Left lung (tissue), 10 donors: Measurements from ENCODE around the gene FMC1. TPM values are rescaled to one million over a fixed set of nuclear protein-coding genes. Genes with fewer than 3 reads are reported as not detected.
"Not testable (repeated sequence)": the region's sequence is repeated elsewhere in the genome, so short reads cannot be mapped to it uniquely, and the experiment has no call there.

Experiments
- ATAC-seq: fragments of 200-7000 bp; cut with Tn5 transposase; one replicate; pipeline ENCODE4 v1.9.1; 2020; ENCODE audit warnings: moderate library complexity
- DNase-seq, 4 donors: peaks; one replicate each; pipeline ENCODE4 v3.0.0-alpha.2; 2013 to 2020
- H3K27ac ChIP-seq, 2 donors: fragments of 200-600 bp; sonication (generic) in 1 of 2; one replicate each; pipeline versions ENCODE4 v1.5.0 to v1.8.0; 2020 to 2021
- H3K27me3 ChIP-seq, 2 donors: fragments of 200-600 bp; sonication (generic) in 1 of 2; one replicate each; pipeline versions ENCODE4 v1.5.0 to v1.8.0; 2020 to 2021
- H3K36me3 ChIP-seq, 2 donors: fragments of 200-600 bp; sonication (generic) in 1 of 2; one replicate each; pipeline versions ENCODE4 v1.5.0 to v1.8.0; 2020 to 2021
- H3K4me1 ChIP-seq, 2 donors: fragments of 200-600 bp; one replicate each; pipeline ENCODE4 v1.8.0; 2021
- H3K4me3 ChIP-seq, 2 donors: fragments of 200-600 bp; sonication (generic) in 1 of 2; one replicate each; pipeline versions ENCODE4 v1.5.0 to v1.8.0; 2020 to 2021; ENCODE audit warnings: mild to moderate bottlenecking in 1 of 2
- H3K9me3 ChIP-seq, 2 donors: fragments of 200-600 bp; sonication (generic) in 1 of 2; one replicate each; pipeline versions ENCODE4 v1.5.0 to v1.8.0; 2020 to 2021
- intact Hi-C, 2 donors: fragments of 100-400 bp; cut with DNase I; formaldehyde crosslinking; loops; one replicate each; pipeline versions ENCODE4 v1.11.2 to v1.14.2; 2022
- polyA plus RNA-seq, 6 donors: library from polyadenylated mRNA; unstranded; fragments of 120-200 nt; gene quantifications; one replicate each; pipeline ENCODE4 v1.2.1, GENCODE V29; 2013; ENCODE audit not compliant: insufficient read length in 6 of 6
- total RNA-seq, 2 donors: library from RNA; stranded (reverse); fragmentation: NEBNext Ultra II Directional; extraction: Animal tissue kit (Norgen Biotek cat#: 25700); gene quantifications; one replicate each; pipeline ENCODE4 v1.2.1, GENCODE V29; 2021
- TF ChIP-seq, protein P1 (sequence below), 2 donors: fragments of 200-600 bp; sonication (generic) in 1 of 2; IDR thresholded peaks; one replicate each; pipeline versions ENCODE4 v1.5.0 to v1.8.0; 2021; ENCODE audit warnings: antibody characterized with exemption in 2 of 2
- donor health status: DM: no; HTN: yes; CAD: no.
- donor health status: DM: no; HTN: no; CAD: no.

Gene FMC1
- total and polyA plus RNA-seq, 8 donors = 11.1 to 17.2 (median 15.5) TPM

DNA sequence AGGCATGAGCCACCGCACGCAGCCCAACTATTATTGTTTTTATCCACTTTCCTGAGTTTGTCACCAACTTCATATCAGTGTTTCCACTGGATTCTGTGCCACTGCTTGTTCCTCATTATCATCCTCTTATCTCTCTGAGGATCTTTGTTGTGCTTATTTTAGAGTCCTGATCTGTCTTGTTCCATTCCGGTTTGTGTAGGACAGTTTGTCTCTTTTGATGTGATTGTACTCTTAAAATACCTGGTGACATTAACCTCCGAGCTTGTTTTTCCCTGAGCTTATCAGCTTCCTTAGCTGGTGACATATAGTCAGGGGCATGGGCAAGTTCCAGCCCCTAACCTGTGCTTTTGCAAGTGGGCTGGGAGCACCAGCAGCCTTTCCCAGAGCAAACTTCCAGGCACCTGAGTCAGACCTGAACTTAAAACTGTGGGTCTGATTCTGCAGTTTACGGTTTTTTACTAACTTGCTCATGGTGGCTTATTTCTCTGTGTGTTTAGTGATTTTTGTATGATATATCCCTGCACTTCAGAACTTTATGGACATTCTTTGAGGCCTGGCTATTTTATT lies 23.1 kb upstream of the FMC1 start:
- H3K27me3 ChIP-seq = no peaks in the 10 kb centered on the region
- no peak overlapping the region for H3K4me3 ChIP-seq
- no peak overlapping the region for H3K27ac ChIP-seq
- TF ChIP-seq, protein P1, sequence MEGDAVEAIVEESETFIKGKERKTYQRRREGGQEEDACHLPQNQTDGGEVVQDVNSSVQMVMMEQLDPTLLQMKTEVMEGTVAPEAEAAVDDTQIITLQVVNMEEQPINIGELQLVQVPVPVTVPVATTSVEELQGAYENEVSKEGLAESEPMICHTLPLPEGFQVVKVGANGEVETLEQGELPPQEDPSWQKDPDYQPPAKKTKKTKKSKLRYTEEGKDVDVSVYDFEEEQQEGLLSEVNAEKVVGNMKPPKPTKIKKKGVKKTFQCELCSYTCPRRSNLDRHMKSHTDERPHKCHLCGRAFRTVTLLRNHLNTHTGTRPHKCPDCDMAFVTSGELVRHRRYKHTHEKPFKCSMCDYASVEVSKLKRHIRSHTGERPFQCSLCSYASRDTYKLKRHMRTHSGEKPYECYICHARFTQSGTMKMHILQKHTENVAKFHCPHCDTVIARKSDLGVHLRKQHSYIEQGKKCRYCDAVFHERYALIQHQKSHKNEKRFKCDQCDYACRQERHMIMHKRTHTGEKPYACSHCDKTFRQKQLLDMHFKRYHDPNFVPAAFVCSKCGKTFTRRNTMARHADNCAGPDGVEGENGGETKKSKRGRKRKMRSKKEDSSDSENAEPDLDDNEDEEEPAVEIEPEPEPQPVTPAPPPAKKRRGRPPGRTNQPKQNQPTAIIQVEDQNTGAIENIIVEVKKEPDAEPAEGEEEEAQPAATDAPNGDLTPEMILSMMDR (IDR thresholded peaks at IDR 0.05) = no peak
- H3K4me1 ChIP-seq = no peaks in the 10 kb centered on the region
- DNase-seq (no peak), ATAC-seq (no peak)
- no peaks in the 10 kb centered on the region for H3K9me3 ChIP-seq
- intact Hi-C loops = no loop called here
- H3K36me3 ChIP-seq = no peaks in the 10 kb centered on the region

DNA sequence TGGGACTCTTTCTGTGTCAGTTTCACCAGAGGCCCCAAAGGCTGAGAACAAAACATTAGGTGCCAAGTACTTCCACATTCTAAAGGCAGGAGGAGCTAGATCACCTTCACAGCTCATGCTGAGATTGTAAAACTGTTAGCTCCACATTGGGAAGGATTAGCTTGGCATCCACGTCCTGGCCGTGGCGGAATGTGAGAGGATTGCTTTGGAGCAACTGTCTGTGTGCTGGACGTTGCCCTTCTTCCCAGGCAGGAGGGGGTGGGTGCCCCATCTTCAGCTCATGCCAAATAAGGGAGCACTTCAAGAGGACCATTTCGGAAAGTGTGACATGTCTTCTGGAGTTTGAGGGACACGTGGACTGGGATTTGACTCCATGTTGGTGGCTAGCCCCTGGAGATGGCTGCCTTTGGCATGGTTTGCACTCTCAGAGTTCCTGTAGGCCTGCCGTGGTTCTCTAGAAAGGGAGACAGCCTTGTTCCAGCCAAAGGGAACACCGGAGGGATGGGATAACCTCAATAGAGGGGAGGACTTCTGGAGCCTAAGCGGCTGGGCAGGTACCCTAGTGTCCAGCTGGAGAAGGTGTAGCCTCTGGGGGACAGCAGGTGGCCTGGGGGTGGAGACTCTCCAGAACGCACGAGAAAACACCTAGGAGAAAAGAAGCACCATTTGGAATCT lies 19.9 kb upstream of the FMC1 start:
- ATAC-seq = no peak
- intact Hi-C loops = no loop called here
- no peak overlapping the region for H3K27ac ChIP-seq
- H3K4me3 ChIP-seq = no peak overlapping the region
- no peaks in the 10 kb centered on the region for H3K9me3 ChIP-seq
- no peaks in the 10 kb centered on the region for H3K4me1 ChIP-seq
- TF ChIP-seq, protein P1 (IDR thresholded peaks at IDR 0.05) = no peak
- no peaks in the 10 kb centered on the region for H3K36me3 ChIP-seq
- no peak for DNase-seq
- H3K27me3 ChIP-seq = no peaks in the 10 kb centered on the region

DNA sequence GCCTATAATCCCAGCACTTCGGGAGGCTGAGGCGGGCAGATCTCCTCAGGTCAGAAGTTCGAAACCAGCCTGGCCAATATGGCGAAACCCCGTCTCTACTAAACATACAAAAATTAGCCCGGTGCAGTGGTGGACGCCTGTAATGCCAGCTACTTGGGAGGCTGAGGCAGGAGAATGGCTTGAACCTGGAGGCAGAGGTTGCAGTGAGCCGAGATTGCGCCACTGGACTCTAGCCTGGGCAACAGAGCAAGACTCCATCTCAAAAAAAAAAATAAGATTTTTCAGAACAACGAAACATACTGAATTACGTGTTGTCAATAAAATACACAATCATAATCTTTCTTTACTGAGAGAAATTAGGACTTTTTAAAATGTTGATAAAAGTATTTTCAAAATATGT lies 16.4 kb upstream of the FMC1 start:
- intact Hi-C loops, ATAC-seq, H3K27me3 ChIP-seq: not testable (repeated sequence)

DNA sequence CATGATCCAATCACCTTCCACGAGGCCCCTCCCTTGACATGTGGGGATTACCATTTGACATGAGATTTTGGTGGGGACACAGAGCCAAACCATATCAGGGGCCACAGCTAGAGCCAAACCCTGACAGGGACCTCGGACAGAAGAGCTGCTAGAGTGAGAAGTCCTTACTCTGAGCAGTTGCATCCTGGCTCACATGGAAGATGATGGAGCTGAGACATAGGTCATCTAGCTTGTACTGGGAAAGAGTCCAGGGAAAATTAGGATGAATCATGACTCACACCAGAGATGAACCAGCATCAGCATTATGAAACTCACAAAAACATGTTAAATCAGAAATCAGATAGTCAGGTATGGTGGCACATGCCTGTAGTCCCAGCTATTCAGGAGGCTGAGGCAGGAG lies 12.8 kb upstream of the FMC1 start:
- no peaks in the 10 kb centered on the region for H3K27me3 ChIP-seq
- H3K4me3 ChIP-seq = no peak overlapping the region
- no peak overlapping the region for H3K27ac ChIP-seq
- no peaks in the 10 kb centered on the region for H3K36me3 ChIP-seq
- no peaks in the 10 kb centered on the region for H3K4me1 ChIP-seq
- TF ChIP-seq, protein P1 (IDR thresholded peaks at IDR 0.05) = no peak
- no peak for DNase-seq
- ATAC-seq = peak; percentile 57
- intact Hi-C loops = no loop called here
- H3K9me3 ChIP-seq = no peaks in the 10 kb centered on the region

More for the DNA sequence above, 16.4 kb upstream of the FMC1 start:
- not testable (repeated sequence) for H3K36me3 ChIP-seq, H3K4me1 ChIP-seq, DNase-seq, H3K27ac ChIP-seq, H3K4me3 ChIP-seq, H3K9me3 ChIP-seq

DNA sequence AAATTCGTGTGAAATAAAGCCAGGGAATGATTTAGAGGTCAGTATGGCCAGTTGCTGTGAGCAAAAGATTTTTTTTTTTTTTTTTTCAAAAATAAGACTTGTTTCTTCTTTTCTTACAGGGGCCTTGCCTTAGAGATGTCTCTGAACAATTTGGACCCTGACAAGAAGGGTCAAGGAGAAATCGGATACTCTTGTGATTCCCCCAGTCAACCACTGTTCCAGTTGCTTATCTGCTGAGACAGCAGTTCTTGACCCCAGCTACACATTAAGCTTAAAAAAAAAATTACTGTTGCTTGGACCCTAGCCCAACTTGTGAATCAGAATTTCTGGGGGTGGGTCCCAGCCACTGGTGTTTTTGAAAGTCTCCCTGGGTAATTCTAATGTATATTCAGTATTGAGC lies 12.0 kb upstream of the FMC1 start:
- ATAC-seq (no peak), DNase-seq (no peak)
- Histone ChIP-seq H3K9me3 (no peaks in the 10 kb centered on the region), H3K27ac (no peak overlapping the region), H3K4me3 (no peak overlapping the region), H3K4me1 (no peaks in the 10 kb centered on the region), H3K36me3 (no peaks in the 10 kb centered on the region), H3K27me3 (no peaks in the 10 kb centered on the region)
- TF ChIP-seq, protein P1 (IDR thresholded peaks at IDR 0.05) = no peak
- intact Hi-C loops = no loop called here
